Measurements from ENCODE around the gene ITGB1BP1. TPM values are rescaled to one million over a fixed set of nuclear protein-coding genes. Genes with fewer than 3 reads are reported as not detected.

Gene ITGB1BP1
- total and polyA plus RNA-seq, 2 of the 13 experiments (the other 11 are each of a cell fraction or from before 2014, with no cell fraction given), result 106 to 108 TPM

DNA sequence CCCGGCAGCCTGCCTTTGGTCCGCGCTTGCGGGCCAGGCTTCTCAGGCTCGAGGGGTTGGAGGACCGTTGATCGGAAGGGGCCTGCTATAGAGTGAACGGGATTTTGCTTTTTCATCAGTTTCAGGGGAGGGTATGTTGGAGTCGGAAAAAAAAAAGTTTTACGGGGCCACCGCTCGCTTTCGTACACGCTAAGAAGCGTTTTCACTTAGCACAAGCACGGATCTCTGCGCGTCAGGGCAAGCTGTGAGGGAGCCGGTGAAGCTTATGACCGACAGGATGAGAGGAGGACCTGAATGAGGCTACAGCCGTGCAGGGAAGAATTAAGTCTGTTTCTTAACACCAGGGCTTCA, 569 bp upstream of the ITGB1BP1 start (continued):
- no peak for TF ChIP-seq TARDBP (CRISPR knock-in tag; IDR thresholded peaks at IDR 0.05)
- no peak for TF ChIP-seq CREBL2 (CRISPR knock-in tag; IDR thresholded peaks at IDR 0.05; ENCODE audit: borderline replicate concordance)
- no peak for TF ChIP-seq ATF7-NPFF (CRISPR knock-in tag; IDR thresholded peaks at IDR 0.05; ENCODE audit: low read depth)
- TF ChIP-seq HIVEP1 (CRISPR knock-in tag; IDR thresholded peaks at IDR 0.05), result no peak
- TF ChIP-seq YY1 (IDR thresholded peaks at IDR 0.05; ENCODE audit: insufficient read depth, insufficient replicate concordance, low read depth, low read length), result no peak
- TF ChIP-seq DNMT3B (CRISPR knock-in tag; conservative IDR thresholded peaks at IDR 0.05), result no peak
- no peak for TF ChIP-seq ATF7 (IDR thresholded peaks at IDR 0.05)
- no peak for TF ChIP-seq ATF7 (CRISPR knock-in tag; IDR thresholded peaks at IDR 0.05)
- TF ChIP-seq, protein P1, sequence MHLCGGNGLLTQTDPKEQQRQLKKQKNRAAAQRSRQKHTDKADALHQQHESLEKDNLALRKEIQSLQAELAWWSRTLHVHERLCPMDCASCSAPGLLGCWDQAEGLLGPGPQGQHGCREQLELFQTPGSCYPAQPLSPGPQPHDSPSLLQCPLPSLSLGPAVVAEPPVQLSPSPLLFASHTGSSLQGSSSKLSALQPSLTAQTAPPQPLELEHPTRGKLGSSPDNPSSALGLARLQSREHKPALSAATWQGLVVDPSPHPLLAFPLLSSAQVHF (CRISPR knock-in tag; IDR thresholded peaks at IDR 0.05), result no peak
- TF ChIP-seq SMAD9 (CRISPR knock-in tag; IDR thresholded peaks at IDR 0.05), result no peak
- no peak for TF ChIP-seq ARNT (IDR thresholded peaks at IDR 0.05)
- no peak for TF ChIP-seq ZSCAN30 (CRISPR knock-in tag; IDR thresholded peaks at IDR 0.05)
- no peak for TF ChIP-seq NFATC3 (CRISPR knock-in tag; IDR thresholded peaks at IDR 0.05)
- TF ChIP-seq SP1 (IDR thresholded peaks at IDR 0.05), result no peak
- TF ChIP-seq SP1 (CRISPR knock-in tag; IDR thresholded peaks at IDR 0.05), result no peak
- TF ChIP-seq ZFP36L2 (CRISPR knock-in tag; IDR thresholded peaks at IDR 0.05), result no peak
- TF ChIP-seq ZNF891 (CRISPR knock-in tag; IDR thresholded peaks at IDR 0.05), result no peak
- no peak for TF ChIP-seq IRF2 (CRISPR knock-in tag; IDR thresholded peaks at IDR 0.05)
- TF ChIP-seq RNF2 (conservative IDR thresholded peaks at IDR 0.05; ENCODE audit: low read depth), result no peak
- TF ChIP-seq, protein P2, sequence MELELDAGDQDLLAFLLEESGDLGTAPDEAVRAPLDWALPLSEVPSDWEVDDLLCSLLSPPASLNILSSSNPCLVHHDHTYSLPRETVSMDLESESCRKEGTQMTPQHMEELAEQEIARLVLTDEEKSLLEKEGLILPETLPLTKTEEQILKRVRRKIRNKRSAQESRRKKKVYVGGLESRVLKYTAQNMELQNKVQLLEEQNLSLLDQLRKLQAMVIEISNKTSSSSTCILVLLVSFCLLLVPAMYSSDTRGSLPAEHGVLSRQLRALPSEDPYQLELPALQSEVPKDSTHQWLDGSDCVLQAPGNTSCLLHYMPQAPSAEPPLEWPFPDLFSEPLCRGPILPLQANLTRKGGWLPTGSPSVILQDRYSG (CRISPR knock-in tag; IDR thresholded peaks at IDR 0.05), result no peak
- TF ChIP-seq DPF2 (CRISPR knock-in tag; IDR thresholded peaks at IDR 0.05; ENCODE audit: borderline replicate concordance, low read depth), result no peak
- TF ChIP-seq ZIK1 (CRISPR knock-in tag; IDR thresholded peaks at IDR 0.05; ENCODE audit: borderline replicate concordance, low read depth), result no peak
- TF ChIP-seq, protein P3, sequence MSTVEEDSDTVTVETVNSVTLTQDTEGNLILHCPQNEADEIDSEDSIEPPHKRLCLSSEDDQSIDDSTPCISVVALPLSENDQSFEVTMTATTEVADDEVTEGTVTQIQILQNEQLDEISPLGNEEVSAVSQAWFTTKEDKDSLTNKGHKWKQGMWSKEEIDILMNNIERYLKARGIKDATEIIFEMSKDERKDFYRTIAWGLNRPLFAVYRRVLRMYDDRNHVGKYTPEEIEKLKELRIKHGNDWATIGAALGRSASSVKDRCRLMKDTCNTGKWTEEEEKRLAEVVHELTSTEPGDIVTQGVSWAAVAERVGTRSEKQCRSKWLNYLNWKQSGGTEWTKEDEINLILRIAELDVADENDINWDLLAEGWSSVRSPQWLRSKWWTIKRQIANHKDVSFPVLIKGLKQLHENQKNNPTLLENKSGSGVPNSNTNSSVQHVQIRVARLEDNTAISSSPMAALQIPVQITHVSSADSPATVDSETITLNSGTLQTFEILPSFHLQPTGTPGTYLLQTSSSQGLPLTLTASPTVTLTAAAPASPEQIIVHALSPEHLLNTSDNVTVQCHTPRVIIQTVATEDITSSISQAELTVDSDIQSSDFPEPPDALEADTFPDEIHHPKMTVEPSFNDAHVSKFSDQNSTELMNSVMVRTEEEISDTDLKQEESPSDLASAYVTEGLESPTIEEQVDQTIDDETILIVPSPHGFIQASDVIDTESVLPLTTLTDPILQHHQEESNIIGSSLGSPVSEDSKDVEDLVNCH (CRISPR knock-in tag; IDR thresholded peaks at IDR 0.05), result no peak
- no peak for TF ChIP-seq ZNF550 (CRISPR knock-in tag; IDR thresholded peaks at IDR 0.05; ENCODE audit: borderline replicate concordance)
- peak; percentile 92 for TF ChIP-seq KDM5A (IDR thresholded peaks at IDR 0.05; ENCODE audit: borderline replicate concordance, low read length)
- TF ChIP-seq FUBP1 (CRISPR knock-in tag; IDR thresholded peaks at IDR 0.05; ENCODE audit: borderline replicate concordance), result no peak
- TF ChIP-seq XRCC5 (optimal IDR thresholded peaks at IDR 0.05; ENCODE audit: low read length), result no peak
- no peak for TF ChIP-seq MTF2 (CRISPR knock-in tag; IDR thresholded peaks at IDR 0.05; ENCODE audit: borderline replicate concordance)
- TF ChIP-seq NAIF1 (CRISPR knock-in tag; IDR thresholded peaks at IDR 0.05; ENCODE audit: borderline replicate concordance), result no peak

Measured in HepG2 (cell line).